ENCODE measurements around the gene MYL1.

MYL1 gene

GRCh38 chr2:210315015-210315788 lies at the start of gene MYL1:
Gene MYL1, minus strand, starts transcription at chr2:210315174. Its CDS starts 132 bp downstream, at chr2:210315042.
- Histone ChIP-seq H3K36me3 (no peaks in the 10 kb centered on the region), H3K27ac (no peak within 1 kb of the TSS), H3K4me3 (no peak within 1 kb of the TSS), H3K27me3 (no peaks in the 10 kb centered on the region), H3K4me1 (no peaks in the 10 kb centered on the region), H3K9me3 (no peaks in the 10 kb centered on the region)
- no peak for TF ChIP-seq CTCF (IDR thresholded peaks at IDR 0.05)
- intact Hi-C loops (cut with DNase I; ENCODE audit: low total_unique reads): no loop called here
- no peak for DNase-seq

- no peaks in the 10 kb centered on the region for H3K9me3 ChIP-seq
- H3K4me1 ChIP-seq: no peaks in the 10 kb centered on the region
- no peaks in the 10 kb centered on the region for H3K27me3 ChIP-seq
- no peaks in the 10 kb centered on the region for H3K36me3 ChIP-seq
- DNase-seq: no peak
- TF ChIP-seq CTCF (IDR thresholded peaks at IDR 0.05): no peak
- intact Hi-C loops (cut with DNase I; ENCODE audit: low total_unique reads): no loop called here
- H3K4me3 ChIP-seq: no peak overlapping the region
- no peak overlapping the region for H3K27ac ChIP-seq
Measured at GRCh38 chr2:210363876-210364275, 48.9 kb upstream of the MYL1 start.

- no peaks in the 10 kb centered on the region for H3K36me3 ChIP-seq
- no peaks in the 10 kb centered on the region for H3K9me3 ChIP-seq
- no peaks in the 10 kb centered on the region for H3K4me1 ChIP-seq
- intact Hi-C loops (cut with DNase I; ENCODE audit: low total_unique reads): no loop called here
- no peaks in the 10 kb centered on the region for H3K27me3 ChIP-seq
- no peak overlapping the region for H3K4me3 ChIP-seq
- no peak for TF ChIP-seq CTCF (IDR thresholded peaks at IDR 0.05)
- no peak overlapping the region for H3K27ac ChIP-seq
- no peak for DNase-seq
Measured at GRCh38 chr2:210363261-210363660, 48.3 kb upstream of the MYL1 start.

GRCh38 chr2:210360412-210360811 lies 45.4 kb upstream of the MYL1 start:
- no peaks in the 10 kb centered on the region for H3K36me3 ChIP-seq
- intact Hi-C loops (cut with DNase I; ENCODE audit: low total_unique reads): no loop called here
- no peak overlapping the region for H3K4me3 ChIP-seq
- no peak for TF ChIP-seq CTCF (IDR thresholded peaks at IDR 0.05)
- no peaks in the 10 kb centered on the region for H3K4me1 ChIP-seq
- H3K27me3 ChIP-seq: no peaks in the 10 kb centered on the region
- no peak for DNase-seq
- no peaks in the 10 kb centered on the region for H3K9me3 ChIP-seq
- H3K27ac ChIP-seq: no peak overlapping the region

GRCh38 chr2:210356944-210357343 lies 42.0 kb upstream of the MYL1 start:
- no peak for TF ChIP-seq CTCF (IDR thresholded peaks at IDR 0.05)
- Histone ChIP-seq H3K36me3 (no peaks in the 10 kb centered on the region), H3K4me3 (no peak overlapping the region), H3K27me3 (no peaks in the 10 kb centered on the region), H3K4me1 (no peaks in the 10 kb centered on the region), H3K9me3 (no peaks in the 10 kb centered on the region), H3K27ac (no peak overlapping the region)
- intact Hi-C loops (cut with DNase I; ENCODE audit: low total_unique reads): no loop called here
- DNase-seq: no peak
